ENCODE data around the gene TPST2. TPM values are rescaled to one million over a fixed set of nuclear protein-coding genes. Genes with fewer than 3 reads are reported as not detected.

The TPST2 gene
- total and polyA plus RNA-seq, 9 of the 15 experiments (the other 6 are each of a cell fraction or from before 2014, with no cell fraction given): 14.2 to 123 (median 60.1) TPM

- 0 out of 2 replicates have a peak, but pooled peaks have one; percentile 28 for TF ChIP-seq ZBTB9 (CRISPR knock-in tag; IDR thresholded peaks at IDR 0.05)
- TF ChIP-seq ETV5 (CRISPR knock-in tag; IDR thresholded peaks at IDR 0.05; ENCODE audit: low read depth): peak; percentile 84
- TF ChIP-seq ARID1B (IDR thresholded peaks at IDR 0.05): peak; percentile 53; the same call in 1 of the 2 replicates
- TF ChIP-seq TAF1 (IDR thresholded peaks at IDR 0.05; ENCODE audit: control insufficient read depth, extremely low read depth, insufficient read depth, low read length, severe bottlenecking): peak; percentile 49
- TF ChIP-seq JUN (IDR thresholded peaks at IDR 0.05; ENCODE audit: borderline replicate concordance, low read depth, low read length): peak; percentile 73; the same call in 1 of the 2 replicates
- TF ChIP-seq JUN (CRISPR knock-in tag; IDR thresholded peaks at IDR 0.05; ENCODE audit: borderline replicate concordance): no peak
- no peak for TF ChIP-seq ZFP1 (CRISPR knock-in tag; IDR thresholded peaks at IDR 0.05)
- no peak for TF ChIP-seq RHOXF2B (CRISPR knock-in tag; conservative IDR thresholded peaks at IDR 0.05)
- peak in 1 of 2 experiments; percentile 59; a peak in 1 of 4 replicates for TF ChIP-seq TRIM24 (IDR thresholded peaks at IDR 0.05)
- 0 out of 4 replicates have a peak, but pooled peaks of 1 of the 2 experiments have one; percentile 47 for TF ChIP-seq UBTF (IDR thresholded peaks at IDR 0.05; ENCODE audit: borderline replicate concordance in 1 of 2, low read depth in 2 of 2, low read length in 2 of 2)
- no peak for TF ChIP-seq SPI1 (IDR thresholded peaks at IDR 0.05; ENCODE audit: borderline replicate concordance, low read depth, low read length)
- 0 out of 2 replicates have a peak, but pooled peaks have one; percentile 19 for TF ChIP-seq EGR1 (conservative IDR thresholded peaks at IDR 0.05)
- TF ChIP-seq FOXM1 (IDR thresholded peaks at IDR 0.05; ENCODE audit: low read depth): 0 out of 2 replicates have a peak, but pooled peaks have one; percentile 11
- no peak for TF ChIP-seq FOXM1 (CRISPR knock-in tag; IDR thresholded peaks at IDR 0.05; ENCODE audit: low read depth)
- TF ChIP-seq BCLAF1 (IDR thresholded peaks at IDR 0.05; ENCODE audit: borderline replicate concordance in 1 of 2, control insufficient read depth in 1 of 2, low read depth in 2 of 2, low read length in 1 of 2): 0 out of 4 replicates have a peak, but pooled peaks of 1 of the 2 experiments have one; percentile 48
- TF ChIP-seq KDM5B (IDR thresholded peaks at IDR 0.05; ENCODE audit: insufficient replicate concordance, low read depth, low read length): peak; percentile 80
- peak; percentile 30; the same call in 1 of the 2 replicates for TF ChIP-seq ESRRA (IDR thresholded peaks at IDR 0.05; ENCODE audit: borderline replicate concordance, low read depth)
Measured at GRCh38 chr22:26512149-26512793, 77.7 kb downstream of the TPST2 start, which contains the start of gene TFIP11 (continued).
